SK-N-SH (cell line): ENCODE results near the gene ATR.

Experiments
- CHD2 ChIP-seq: fragments of 150-350 bp; IDR thresholded peaks from 2 replicates; pipeline ENCODE4 v1.6.1; 2018; ENCODE audit warnings: low read length; ENCODE audit not compliant: partially characterized antibody
- EP300 ChIP-seq, 2 experiments: IDR thresholded peaks; 2 replicates each; pipeline versions ENCODE4 v1.4.0 to v1.6.1; 2012; ENCODE audit warnings: borderline replicate concordance in 1 of 2, low read depth in 1 of 2, low read length in 1 of 2
- EZH2phosphoT487 ChIP-seq: fragments of 200-600 bp; sonication (generic); IDR thresholded peaks from 2 replicates; pipeline ENCODE4 v1.6.1; 2017; ENCODE audit warnings: low read depth, mixed run types, mild to moderate bottlenecking, antibody characterized with exemption, moderate library complexity, borderline replicate concordance
- GATA2 ChIP-seq: sonication (generic); formaldehyde crosslinking; IDR thresholded peaks from 2 replicates; pipeline ENCODE4 v1.5.0; 2020; ENCODE audit warnings: mild to moderate bottlenecking, missing genetic modification reagents
- JUND ChIP-seq: IDR thresholded peaks from 2 replicates; pipeline ENCODE4 v1.4.0; 2012
- MXI1 ChIP-seq: IDR thresholded peaks from 2 replicates; pipeline ENCODE4 v1.6.1; 2012; ENCODE audit warnings: mild to moderate bottlenecking, low read depth, low read length, improper control_type of control experiment
- POLR2AphosphoS5 ChIP-seq: IDR thresholded peaks from 2 replicates; pipeline ENCODE4 v1.6.1; 2012; ENCODE audit warnings: low read depth, low read length
- SMC3 ChIP-seq: IDR thresholded peaks from 2 replicates; pipeline ENCODE4 v1.6.1; 2012; ENCODE audit warnings: low read depth, low read length, improper control_type of control experiment
- YY1 ChIP-seq: IDR thresholded peaks from 2 replicates; pipeline ENCODE4 v1.4.0; 2012; ENCODE audit warnings: low read depth, mild to moderate bottlenecking
- TF ChIP-seq, protein P1 (sequence below): IDR thresholded peaks from 2 replicates; pipeline ENCODE4 v1.6.1; 2012; ENCODE audit warnings: mild to moderate bottlenecking, low read depth, low read length, moderate library complexity
- TF ChIP-seq, protein P2 (sequence below): fragments of 200-600 bp; sonication (generic); IDR thresholded peaks from 2 replicates; pipeline ENCODE4 v1.6.1; 2017; ENCODE audit warnings: antibody characterized with exemption, mild to moderate bottlenecking, moderate library complexity
- TF ChIP-seq, protein P3 (sequence below): IDR thresholded peaks from 2 replicates; pipeline ENCODE4 v1.4.0; 2012; ENCODE audit warnings: low read depth
- TF ChIP-seq, protein P4 (sequence below): IDR thresholded peaks from 2 replicates; pipeline ENCODE4 v1.4.0; 2012; ENCODE audit warnings: low read depth, borderline replicate concordance
- TF ChIP-seq, protein P5 (sequence below): fragments of 150-350 bp; IDR thresholded peaks from 2 replicates; pipeline ENCODE4 v1.6.1; 2017; ENCODE audit warnings: antibody characterized with exemption, low read length, low read depth, borderline replicate concordance

DNA sequence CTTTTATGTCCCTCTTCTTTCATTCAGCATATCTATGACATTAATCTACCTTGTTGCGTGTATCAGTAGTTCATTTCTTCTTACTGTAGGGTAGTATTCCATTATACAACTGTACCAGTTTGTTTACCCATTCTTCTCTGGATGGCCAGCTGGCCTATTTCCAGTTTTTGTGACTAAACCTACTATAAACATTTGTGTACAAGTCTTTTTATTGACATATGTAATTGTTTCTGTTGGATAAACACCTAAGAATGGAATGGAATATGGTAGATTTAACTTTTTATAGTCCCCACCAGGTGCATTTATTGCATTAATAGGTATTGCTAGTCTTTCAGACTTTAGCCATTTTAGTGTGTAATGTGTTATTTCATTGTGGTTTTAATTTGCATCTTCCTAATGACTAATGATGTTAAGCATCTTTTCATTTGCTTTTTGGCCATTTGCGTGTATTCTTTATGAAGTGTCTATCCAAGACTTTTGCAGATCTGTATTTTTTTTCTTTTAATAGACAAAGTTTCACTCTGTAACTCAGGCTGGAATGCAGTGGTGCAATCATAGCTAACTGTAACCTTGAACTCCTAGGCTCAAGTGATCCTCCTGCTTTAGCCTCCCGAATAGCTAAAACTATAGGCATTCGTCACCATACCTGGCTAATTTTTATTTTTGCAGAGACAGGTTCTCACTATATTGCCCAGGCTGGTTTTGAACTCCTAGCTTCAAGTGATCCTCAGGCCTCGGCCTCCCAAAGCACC, 88.8 kb downstream of the ATR start:
- TF ChIP-seq EZH2phosphoT487 (no peak), MXI1 (no peak), YY1 (no peak), EP300 (IDR thresholded peaks at IDR 0.05; ENCODE audit: borderline replicate concordance in 1 of 2, low read depth in 1 of 2, low read length in 1 of 2) (no peak), CHD2 (no peak), POLR2AphosphoS5 (no peak), GATA2 (CRISPR knock-in tag) (no peak), JUND (no peak), SMC3 (no peak)
- TF ChIP-seq, protein P1, sequence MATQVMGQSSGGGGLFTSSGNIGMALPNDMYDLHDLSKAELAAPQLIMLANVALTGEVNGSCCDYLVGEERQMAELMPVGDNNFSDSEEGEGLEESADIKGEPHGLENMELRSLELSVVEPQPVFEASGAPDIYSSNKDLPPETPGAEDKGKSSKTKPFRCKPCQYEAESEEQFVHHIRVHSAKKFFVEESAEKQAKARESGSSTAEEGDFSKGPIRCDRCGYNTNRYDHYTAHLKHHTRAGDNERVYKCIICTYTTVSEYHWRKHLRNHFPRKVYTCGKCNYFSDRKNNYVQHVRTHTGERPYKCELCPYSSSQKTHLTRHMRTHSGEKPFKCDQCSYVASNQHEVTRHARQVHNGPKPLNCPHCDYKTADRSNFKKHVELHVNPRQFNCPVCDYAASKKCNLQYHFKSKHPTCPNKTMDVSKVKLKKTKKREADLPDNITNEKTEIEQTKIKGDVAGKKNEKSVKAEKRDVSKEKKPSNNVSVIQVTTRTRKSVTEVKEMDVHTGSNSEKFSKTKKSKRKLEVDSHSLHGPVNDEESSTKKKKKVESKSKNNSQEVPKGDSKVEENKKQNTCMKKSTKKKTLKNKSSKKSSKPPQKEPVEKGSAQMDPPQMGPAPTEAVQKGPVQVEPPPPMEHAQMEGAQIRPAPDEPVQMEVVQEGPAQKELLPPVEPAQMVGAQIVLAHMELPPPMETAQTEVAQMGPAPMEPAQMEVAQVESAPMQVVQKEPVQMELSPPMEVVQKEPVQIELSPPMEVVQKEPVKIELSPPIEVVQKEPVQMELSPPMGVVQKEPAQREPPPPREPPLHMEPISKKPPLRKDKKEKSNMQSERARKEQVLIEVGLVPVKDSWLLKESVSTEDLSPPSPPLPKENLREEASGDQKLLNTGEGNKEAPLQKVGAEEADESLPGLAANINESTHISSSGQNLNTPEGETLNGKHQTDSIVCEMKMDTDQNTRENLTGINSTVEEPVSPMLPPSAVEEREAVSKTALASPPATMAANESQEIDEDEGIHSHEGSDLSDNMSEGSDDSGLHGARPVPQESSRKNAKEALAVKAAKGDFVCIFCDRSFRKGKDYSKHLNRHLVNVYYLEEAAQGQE, result no peak
- TF ChIP-seq, protein P2, sequence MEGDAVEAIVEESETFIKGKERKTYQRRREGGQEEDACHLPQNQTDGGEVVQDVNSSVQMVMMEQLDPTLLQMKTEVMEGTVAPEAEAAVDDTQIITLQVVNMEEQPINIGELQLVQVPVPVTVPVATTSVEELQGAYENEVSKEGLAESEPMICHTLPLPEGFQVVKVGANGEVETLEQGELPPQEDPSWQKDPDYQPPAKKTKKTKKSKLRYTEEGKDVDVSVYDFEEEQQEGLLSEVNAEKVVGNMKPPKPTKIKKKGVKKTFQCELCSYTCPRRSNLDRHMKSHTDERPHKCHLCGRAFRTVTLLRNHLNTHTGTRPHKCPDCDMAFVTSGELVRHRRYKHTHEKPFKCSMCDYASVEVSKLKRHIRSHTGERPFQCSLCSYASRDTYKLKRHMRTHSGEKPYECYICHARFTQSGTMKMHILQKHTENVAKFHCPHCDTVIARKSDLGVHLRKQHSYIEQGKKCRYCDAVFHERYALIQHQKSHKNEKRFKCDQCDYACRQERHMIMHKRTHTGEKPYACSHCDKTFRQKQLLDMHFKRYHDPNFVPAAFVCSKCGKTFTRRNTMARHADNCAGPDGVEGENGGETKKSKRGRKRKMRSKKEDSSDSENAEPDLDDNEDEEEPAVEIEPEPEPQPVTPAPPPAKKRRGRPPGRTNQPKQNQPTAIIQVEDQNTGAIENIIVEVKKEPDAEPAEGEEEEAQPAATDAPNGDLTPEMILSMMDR, result no peak
- TF ChIP-seq, protein P3, sequence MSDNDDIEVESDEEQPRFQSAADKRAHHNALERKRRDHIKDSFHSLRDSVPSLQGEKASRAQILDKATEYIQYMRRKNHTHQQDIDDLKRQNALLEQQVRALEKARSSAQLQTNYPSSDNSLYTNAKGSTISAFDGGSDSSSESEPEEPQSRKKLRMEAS, result no peak
- TF ChIP-seq, protein P4, sequence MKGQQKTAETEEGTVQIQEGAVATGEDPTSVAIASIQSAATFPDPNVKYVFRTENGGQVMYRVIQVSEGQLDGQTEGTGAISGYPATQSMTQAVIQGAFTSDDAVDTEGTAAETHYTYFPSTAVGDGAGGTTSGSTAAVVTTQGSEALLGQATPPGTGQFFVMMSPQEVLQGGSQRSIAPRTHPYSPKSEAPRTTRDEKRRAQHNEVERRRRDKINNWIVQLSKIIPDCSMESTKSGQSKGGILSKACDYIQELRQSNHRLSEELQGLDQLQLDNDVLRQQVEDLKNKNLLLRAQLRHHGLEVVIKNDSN, result no peak
- TF ChIP-seq, protein P5, sequence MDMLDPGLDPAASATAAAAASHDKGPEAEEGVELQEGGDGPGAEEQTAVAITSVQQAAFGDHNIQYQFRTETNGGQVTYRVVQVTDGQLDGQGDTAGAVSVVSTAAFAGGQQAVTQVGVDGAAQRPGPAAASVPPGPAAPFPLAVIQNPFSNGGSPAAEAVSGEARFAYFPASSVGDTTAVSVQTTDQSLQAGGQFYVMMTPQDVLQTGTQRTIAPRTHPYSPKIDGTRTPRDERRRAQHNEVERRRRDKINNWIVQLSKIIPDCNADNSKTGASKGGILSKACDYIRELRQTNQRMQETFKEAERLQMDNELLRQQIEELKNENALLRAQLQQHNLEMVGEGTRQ, result no peak
